GM18909 (cell line): ENCODE data around the gene PTK7.

Experiments used
- ATAC-seq: cut with Tn5 transposase; IDR thresholded peaks from one replicate; pipeline ENCODE4 v1.9.1; 2021; ENCODE audit warnings: mild to moderate bottlenecking; ENCODE audit not compliant: unreplicated experiment, poor library complexity

PTK7 gene

GRCh38 chr6:43192911-43193310 lies 116.8 kb downstream of the PTK7 start:
- no peak for ATAC-seq

- no peak for ATAC-seq
Observed at GRCh38 chr6:43193929-43194328, 117.8 kb downstream of the PTK7 start.

- no peak for ATAC-seq
Observed at GRCh38 chr6:43196337-43196736, 120.2 kb downstream of the PTK7 start.

- no peak for ATAC-seq
Observed at GRCh38 chr6:43199912-43200311, 123.8 kb downstream of the PTK7 start.

- ATAC-seq, result no peak
Observed at GRCh38 chr6:43200541-43200940, 124.4 kb downstream of the PTK7 start.

GRCh38 chr6:43202451-43202850 lies 126.3 kb downstream of the PTK7 start:
- no peak for ATAC-seq

GRCh38 chr6:43203029-43203717 lies 127.1 kb downstream of the PTK7 start:
- ATAC-seq, result no peak

GRCh38 chr6:43203718-43204095 lies 127.6 kb downstream of the PTK7 start:
- ATAC-seq, result no peak

- ATAC-seq, result no peak
Observed at GRCh38 chr6:43204271-43205105, 128.4 kb downstream of the PTK7 start.

- ATAC-seq, result no peak
Observed at GRCh38 chr6:43205849-43206248, 129.7 kb downstream of the PTK7 start.

- ATAC-seq, result no peak
Observed at GRCh38 chr6:43207286-43207685, 131.2 kb downstream of the PTK7 start.
